Stimulated activated CD8-positive, alpha-beta memory T cell treated with anti-CD3 and anti-CD28 coated beads, Interleukin-12 subunit alpha, Interleukin-12 subunit beta, amount 100 ng/mL, for 4 hours (primary cell): Measurements from ENCODE around the gene CEP162.
"Not testable (repeated sequence)": the region's sequence is repeated elsewhere in the genome, so short reads cannot be mapped to it uniquely, and the experiment has no call there.

ENCODE experiments used
- DNase-seq: peaks from one replicate; pipeline ENCODE4 v3.0.0-alpha.2; 2020; ENCODE audit warnings: low read depth

The CEP162 gene

DNA sequence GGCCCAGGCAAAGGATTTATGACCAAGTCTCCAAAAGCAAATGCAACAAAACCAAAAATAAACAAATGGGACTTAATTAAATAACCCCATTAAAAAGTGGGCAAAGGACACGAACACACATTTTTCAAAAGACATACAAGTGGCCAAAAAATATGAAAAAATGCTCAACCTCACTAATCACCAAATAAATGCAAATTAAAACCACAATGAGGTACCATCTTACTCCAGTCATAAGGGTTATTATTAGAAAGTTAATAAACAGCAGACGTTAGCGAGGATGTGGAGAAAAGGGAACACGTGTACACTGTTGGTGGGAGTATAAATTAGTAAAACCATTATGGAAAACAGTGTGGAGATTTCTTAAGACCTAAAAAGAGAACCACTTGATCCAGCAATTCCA, 71.1 kb downstream of the CEP162 start:
- DNase-seq = no peak

DNA sequence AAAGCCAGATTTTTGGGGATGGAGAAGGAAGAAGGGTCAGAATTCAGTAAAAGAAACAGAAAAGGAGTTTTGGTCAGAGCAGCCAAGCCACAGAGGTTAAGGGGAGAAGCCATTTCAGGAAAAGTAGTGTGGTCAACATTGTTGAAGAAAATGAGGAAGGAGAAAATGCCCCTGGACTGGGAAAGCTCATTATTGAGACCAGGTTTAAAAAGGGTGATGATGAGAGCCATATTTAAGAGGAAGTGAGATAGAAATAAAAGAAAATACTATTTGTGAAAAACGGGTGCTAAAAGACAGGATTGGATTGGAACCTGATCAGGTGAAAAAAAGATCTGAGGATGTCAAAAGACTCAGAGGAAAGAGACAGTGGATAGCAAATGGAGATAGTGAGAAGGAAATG, 75.8 kb downstream of the CEP162 start:
- DNase-seq = no peak

DNA sequence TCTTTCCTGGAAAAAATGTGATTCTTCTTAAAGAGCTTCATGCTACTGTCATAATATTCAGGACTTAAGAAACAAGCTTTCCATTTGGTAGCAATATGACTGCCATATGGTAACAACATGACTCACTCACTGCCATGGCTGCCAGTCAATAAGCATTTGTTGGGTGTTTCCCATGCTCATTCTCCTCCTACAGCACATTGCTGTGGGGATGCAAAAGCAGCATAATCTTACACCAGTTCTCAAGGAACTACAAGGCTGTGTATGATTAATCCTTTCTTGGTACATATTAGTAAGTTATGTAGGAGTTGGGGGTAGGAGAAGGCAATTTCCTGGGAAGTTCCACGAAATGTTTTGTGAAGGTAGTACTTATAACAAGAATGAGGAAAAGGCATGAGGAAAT, 76.7 kb downstream of the CEP162 start:
- DNase-seq = no peak

DNA sequence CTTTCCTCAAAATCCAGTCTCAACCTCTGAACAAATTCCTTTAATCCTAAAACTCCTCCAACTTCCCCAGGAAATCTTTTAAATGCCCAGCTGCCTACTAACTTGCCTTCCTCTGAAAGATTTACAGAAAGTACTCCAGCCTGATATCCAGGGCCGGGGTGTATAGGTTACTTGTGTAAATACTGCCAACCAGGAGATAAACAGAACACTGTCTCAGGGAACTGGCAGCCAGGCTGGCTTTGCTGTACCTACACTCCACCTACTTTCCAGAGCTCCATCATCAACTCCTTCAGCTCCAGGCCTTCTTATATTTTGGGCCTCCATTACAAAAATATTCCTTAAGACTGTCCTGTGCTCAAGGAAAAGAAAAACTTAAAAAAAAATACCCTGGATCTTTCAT, 85.9 kb downstream of the CEP162 start:
- no peak for DNase-seq

DNA sequence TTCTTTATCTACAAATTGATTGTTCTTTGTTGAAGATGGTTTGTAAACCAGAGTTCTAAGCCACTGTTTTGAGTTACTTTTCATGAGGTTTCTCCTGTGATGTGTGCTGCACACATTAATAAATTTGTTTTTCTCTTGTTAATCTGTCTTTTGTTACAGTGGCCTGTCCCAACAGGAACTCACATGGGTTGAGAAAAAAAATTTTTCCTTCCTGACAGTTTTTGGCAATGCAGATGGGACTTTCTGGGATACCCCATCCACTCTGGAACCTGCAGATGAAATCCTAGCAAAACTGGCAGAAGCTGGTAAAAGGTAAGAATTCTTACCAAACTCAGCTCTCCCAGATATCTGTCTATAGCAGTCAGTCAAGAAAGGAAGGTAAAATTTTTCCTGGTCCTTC, 88.1 kb downstream of the CEP162 start:
- no peak for DNase-seq

DNA sequence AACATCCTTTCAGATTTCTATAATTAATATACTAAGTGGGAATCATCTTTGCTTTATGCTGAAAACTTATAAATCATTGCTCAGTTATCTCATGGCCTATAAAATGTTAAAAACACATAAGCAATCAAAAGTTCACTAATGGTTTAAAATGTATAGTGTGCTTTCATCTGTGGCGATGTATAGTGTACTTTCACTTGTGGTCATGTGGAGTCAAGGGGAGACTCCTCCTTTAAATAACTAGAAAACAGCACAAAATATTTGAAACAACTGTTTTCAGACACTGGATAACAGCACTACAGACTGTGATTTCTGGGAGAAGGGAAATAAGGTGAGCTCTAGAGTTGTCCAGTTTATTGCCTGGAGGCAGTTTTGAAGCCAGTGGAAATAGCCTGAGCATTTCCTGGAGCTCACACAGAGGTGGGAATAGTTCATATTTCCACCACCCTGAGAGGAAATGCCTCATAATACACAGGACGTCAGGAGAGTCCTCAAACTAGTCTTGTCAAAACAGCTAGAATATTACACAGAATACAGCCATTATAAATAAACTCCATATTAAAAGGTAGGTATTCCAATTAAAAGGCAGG, 89.4 kb downstream of the CEP162 start:
- DNase-seq = no peak

DNA sequence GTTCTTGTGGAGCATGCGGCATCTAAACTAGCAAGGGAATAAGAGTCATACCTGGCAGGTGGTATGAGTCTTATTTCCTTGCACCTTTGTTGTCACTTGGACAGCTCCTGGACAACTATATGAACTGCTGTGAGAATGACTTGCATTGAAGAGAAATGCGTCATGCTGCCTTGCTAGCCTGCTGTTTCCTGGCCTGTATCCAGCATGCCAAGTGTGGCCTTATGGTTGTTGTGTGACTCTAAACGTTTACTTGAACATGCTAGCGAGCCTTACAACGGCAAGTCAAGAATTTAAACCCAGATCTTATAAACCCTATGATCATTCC, 90.4 kb downstream of the CEP162 start:
- no peak for DNase-seq

DNA sequence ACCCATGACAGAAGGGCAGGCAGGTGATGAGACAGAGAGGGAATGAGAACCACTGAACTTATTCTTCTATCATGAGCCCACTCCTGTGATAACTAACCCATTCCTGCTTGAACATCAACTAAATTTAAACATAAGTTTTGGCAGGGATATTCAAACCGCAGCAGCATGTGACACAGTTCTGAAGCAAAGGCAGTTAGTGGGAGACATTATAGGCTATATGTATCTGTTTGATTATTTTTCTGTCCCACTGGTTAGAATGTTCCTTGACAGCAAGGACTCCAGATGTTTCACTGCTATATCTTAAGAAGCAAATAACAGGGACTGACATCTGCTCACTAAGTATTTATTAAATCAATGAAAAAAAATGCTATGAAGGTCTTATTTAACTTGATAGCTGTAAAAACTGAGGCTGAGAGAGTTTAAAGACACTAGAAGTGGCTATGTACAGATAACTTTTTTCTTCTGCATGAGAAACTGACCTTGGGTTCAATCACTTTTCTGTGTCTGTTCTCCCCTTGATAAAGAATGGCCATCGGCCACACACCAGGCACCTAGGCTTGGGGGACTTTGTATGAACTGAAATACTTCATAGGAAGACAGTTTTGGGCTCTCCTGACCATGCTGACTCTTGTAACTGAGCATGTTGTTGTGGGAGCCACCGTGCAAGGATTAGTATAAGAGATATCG, 90.9 kb downstream of the CEP162 start:
- DNase-seq = no peak

DNA sequence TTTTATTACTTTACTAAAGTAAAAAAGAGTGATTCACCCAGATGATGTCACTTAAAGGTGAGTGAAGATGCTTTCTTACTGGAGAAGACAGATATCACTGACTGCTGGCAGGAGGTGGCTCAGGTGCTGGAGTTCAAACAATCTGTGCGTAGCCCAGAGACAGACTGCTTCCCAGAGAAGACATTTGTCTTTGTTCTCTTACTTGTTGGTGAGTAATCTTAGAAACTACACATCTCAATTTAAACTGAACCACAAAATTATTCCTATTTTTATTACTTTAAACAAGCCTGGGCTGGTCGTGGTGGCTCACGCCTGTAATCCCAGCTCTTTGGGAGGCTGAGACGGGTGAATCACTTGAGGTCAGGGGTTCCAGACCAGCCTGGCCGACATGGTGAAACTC, 92.2 kb downstream of the CEP162 start:
- DNase-seq = no peak

DNA sequence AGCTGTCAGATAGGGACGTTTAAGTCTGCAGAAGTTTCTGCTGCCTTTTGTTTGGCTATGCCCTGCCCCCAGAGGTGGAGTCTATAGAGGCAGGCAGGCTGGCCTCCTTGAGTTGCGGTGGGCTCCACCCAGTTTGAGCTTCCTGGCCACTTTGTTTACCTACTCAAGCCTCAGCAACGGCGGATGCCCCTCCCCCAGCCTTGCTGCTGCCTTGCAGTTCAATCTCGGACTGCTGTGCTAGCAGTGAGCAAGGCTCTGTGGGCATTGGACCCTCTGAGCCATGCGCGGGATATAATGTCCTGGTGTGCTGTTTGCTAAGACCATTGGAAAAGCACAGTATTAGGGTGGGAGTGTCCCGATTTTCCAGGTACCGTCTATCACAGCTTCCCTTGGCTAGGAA, 94.1 kb downstream of the CEP162 start:
- not testable (repeated sequence) for DNase-seq

DNA sequence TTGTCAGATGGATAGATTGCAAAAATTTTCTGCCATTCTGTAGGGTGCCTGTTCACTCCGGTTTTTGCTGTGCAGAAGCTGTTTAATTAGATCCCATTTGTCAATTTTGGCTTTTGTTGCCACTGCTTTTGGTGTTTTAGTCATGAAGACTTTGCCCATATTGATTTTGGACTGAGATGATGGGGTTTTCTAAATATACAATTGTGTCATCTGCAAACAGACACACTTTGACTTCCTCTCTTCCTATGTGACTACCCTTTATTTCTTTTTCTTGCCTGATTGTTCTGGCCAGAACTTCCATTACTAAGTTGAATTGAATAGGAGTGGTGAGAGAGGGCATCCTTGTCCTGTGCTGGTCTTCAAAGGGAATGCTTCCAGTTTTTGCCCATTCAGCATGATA, 97.9 kb downstream of the CEP162 start:
- DNase-seq = not testable (repeated sequence)

DNA sequence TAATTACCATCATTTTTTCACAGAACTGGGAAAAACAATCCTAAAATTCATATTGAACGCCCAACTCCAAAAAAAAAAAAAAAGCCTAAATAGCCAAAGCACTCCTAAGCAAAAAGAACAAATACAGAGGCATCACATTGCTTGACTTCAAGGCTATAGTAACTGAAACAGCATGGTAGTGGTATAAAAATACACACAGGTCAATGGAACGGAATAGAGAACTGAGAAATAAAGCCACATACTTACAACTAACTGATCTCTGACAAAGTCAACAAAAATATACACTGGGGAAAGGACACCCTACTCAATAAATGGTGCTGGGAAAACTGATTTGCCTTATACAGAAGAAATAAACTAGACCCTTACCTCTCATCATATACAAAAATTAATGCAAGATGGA, 104.3 kb downstream of the CEP162 start:
- DNase-seq = no peak

DNA sequence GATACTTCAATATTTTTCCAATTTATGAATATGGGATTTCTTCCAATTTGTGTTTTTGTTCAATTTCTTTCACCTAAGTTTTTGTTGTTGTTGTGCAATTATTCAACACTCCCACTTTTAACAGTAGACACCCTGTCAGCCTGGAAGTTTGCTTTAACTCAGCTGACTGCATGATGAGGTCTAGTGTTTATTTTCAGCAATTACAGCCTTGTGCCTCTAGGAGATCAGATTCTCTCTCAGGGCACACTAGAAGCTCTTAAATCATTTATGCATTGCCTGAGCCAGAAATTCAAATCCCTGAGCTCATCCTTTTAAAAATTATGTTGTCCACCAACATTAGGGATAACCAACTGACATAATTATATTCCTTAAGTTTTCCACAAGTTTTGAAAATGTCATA, 108.2 kb downstream of the CEP162 start:
- no peak for DNase-seq

DNA sequence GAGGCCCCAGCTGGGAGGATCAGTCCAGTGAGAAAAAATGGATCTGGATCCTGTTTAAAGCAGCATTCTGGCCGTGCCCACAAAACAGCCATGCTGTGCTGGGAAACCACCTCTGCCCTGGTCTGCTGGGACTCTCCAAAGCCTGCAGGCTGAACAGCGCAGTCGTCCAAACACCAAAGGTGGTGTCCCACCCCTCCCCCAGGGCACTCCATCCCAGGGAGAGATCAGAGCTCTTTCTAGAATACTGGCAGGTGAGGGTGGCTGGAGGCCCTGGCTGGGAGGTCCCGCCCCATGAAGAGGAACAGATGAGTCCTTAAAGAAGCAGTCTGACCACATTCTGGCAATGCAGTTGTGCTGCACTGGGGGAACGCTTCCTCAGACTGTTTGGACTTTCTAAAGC, 109.3 kb downstream of the CEP162 start:
- DNase-seq = no peak

DNA sequence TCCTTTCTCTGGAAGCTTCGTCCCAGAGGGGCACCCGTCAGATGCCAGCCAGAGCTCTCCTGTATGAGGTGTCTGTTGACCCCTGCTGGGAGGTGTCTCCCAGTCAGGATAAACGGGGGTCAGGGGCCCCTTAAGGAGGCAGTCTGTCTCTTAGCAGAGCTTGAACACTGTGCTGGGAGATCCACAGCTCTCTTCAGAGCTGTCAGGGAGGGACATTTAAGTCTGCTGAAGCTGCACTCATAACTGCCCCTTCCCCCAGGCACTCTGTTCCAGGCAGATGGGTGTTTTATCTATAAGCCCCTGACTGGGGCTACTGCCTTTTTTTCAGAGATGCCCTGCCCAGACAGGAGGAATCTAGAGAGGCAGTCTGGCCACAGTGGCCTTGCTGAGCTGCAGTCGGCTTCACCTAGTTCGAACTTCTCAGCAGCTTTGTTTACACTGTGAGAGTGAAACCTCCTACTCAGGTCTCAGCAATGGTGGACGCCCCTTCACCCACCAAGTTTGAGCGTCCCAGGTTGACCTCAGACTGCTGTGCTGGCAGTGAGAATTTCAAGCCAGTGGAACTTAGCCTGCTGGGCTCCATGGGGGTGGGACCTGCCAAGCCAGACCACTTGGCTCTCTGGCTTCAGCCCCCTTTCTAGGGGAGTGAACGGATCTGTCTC, 112.4 kb downstream of the CEP162 start:
- DNase-seq = not testable (repeated sequence)

DNA sequence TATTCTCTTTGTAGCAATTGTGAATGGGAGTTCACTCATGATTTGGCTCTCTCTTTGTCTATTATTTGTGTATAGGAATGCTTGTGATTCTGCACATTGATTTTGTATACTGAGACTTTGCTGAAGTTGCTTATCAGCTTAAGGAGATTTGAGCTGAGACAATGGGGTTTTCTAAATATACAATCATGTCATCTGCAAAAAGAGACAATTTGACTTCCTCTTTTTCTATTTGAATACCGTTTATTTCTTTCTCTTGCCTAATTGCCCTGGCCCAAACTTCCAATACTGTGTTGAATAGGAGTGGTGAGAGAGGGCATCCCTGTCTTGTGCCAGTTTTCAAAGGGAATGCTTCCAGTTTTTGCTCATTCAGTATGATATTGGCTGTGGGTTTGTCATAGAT, 116.1 kb downstream of the CEP162 start:
- not testable (repeated sequence) for DNase-seq

DNA sequence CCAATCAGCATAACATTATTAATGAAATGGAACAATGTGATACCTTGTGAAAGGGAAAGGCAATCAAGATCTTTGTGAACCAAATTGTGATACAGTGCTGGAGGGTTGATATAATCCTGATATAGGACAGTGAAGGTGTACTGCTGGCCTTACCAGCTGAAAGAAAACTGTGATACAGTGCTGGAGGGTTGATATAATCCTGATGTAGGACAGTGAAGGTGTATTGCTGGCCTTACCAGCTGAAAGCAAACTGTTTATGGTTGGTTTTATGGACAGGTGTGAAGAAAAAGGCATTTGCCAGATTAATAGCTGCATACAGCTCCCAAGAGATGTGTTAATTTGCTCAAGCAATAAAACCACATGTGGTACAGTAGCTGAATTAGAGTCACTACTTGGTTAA, 119.9 kb downstream of the CEP162 start:
- DNase-seq = no peak

DNA sequence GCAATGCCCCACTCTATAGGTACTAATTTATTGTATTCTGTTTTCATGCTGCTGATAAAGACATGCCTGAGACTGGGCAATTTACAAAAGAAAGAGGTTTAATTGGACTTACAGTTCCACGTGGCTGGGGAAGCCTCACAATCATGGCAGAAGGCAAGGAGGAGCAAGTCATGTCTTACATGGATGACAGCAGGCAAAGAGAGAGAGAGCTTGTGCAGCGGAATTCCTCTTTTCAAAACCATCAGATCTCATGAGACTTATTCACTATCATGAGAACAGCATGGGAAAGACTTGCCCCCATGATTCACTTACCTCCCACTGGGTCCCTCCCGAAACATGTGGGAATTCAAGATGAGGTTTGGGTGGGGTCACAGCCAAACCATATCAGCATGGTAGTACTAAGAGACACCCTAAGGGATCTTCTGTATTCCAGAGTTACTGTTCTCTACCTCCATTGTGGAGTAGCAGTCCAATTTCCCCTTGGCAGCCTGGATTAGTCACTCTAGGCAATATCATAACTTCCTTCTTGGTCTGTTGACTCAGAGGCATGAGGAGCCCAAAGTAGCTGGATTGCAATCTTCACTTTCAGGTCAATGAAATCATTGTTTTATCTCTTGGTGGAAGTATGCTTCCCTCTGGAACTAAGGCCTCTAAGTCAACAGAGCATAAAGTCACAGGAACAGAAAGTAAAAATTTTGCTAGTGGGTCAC, 122.1 kb downstream of the CEP162 start:
- DNase-seq = not testable (repeated sequence)

DNA sequence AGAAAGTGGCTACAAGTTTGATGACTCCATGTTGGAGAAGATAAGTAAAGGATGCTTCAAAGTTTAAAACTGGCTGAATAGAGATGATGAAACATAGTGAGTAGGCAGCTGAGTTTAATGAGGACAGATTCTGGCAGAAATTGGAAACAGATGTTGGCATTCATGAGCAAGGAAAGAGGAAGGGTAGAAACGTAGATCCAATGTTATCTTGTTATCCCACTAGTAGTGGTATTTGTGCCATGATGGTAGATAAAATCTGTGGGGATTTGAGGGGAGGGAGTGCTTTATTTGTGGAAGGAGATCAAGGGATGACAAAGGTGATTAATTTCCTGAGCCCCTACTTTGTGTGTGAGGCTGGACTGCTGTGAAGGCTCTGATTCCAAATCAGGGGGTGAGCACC, 124.4 kb downstream of the CEP162 start:
- no peak for DNase-seq

DNA sequence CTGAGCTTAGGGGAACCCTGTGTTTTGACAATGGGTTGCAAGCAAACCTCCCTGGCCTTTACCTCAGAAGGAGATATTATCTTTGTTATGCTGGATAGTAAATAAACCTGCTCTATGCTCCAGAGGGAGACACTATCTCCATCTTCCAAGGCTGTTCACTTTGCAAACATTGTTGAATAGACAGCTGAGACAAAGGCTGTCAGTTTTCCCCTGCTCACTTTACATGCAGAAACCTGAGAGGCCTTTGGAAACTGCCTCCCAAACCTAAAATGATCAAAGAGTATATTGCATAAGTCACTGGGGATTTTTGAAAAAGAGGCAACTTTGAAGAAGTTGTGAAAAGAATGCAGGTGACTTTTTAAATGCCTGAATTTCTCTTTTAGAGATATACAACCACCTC, 132.3 kb downstream of the CEP162 start:
- no peak for DNase-seq

DNA sequence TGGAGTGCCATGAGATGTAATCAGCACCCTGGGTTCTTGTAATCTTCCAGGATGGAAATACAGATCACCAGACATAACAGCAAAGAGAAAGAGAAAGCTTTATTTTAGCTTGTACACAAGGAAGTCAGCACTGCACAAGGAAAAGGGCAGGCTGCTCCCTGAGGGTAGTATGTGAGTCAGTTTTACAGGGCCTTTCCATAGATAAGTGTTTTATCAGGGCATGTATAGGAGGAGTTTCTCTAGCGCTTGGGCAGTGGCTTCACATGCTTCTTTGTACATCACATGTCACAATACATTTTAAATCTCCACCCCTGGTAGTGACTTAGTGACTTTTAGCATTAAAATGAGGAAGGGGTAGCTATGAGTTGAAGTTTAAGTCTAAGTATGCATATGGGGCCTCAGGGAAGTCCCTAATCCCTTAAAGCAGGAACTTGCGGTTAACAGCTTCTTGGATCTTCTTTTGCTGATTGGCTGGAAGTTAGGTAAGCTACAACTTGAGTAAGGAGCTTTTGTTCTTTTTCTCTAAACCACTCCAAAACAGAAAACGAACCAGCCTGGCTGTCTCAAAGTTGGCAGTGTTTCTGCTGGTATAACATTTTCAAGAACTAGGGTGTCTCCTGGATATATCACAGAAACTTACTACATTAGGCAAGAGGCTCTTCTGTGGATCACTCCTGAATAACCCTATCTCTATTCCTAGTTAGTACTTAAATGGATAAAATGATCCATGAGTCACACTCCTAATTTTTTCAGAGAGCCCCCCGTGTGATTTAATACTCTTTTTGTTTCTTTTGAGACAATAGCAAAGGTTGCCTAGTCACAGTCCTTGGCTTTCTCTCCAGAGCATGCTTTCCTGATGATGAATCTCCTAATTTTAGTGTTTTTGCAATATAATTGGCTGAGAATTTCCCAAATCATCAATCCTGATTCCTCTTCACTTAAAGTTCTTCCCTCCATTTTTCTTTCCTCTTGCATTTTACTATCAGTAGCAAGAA, 133.7 kb downstream of the CEP162 start:
- DNase-seq = no peak

DNA sequence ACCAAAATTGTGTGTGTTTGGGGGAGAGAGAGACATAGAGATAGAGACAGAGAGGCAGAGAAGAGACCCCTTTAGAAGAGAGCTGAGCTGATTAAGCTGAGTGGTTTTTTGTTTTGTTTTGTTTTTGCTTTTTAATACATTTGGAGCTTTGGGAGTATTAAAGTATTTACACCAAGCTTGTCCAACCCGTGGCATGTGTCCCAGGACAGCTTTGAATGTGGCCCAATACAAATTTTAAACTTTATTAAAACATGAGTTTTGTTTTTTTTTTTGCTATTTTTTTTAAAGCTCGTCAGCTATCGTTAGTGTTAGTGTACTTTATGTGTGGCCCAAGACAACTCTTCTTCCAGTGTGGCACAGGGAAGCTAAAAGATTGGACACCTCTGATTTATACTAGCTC, 137.9 kb downstream of the CEP162 start:
- DNase-seq = no peak
